Measurements from ENCODE around the gene PRKD2.

DNA sequence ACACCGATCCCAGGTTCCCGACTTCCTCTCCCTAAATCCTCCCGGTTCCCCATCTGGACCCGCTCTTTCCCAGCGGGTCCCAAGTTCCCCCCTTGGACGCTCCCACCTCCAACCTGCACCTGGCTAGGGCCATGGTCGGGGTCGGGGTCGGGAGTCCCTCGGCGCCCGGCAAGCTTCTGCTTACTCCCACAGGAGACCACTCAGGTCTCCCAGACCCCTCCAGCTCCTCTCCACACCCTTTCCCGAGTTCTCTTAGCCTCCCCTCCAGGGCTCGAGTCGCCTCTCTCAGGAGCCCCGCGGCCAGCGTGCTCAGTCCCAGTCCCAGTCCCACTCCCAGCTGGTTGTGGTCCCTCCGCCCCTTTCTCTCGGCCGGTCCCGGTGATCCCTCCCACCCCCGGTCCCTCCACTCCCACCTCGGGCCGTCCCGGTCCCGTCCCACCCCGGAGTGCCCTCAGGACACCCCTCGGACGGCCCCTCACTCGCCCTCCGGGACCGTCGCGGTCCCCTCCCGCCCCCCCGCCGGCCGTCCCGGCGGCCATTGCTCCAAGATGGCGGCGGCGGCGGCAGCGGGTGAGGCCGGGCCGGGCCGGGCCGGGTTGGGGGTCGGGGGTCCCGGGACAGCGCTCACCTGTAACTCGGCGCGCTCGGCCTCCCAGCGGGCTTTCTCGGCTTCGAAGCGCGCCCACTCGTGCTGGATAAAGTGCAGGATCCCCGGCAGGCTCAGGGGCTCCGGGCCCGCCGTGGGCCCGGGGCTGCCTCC, 28.8 kb upstream of the PRKD2 start, which contains the start of gene FKRP:
- no peak for TF ChIP-seq CTCF (IDR thresholded peaks at IDR 0.05; ENCODE audit: low read depth, low read length)
- no peak for TF ChIP-seq EZH2phosphoT487 (IDR thresholded peaks at IDR 0.05; ENCODE audit: low read depth)

All from OCI-LY3 (cell line).